Mucosa of rectum (tissue), 2 donors: Measurements from ENCODE around the gene PSRC1.

Experiments
- H3K27ac ChIP-seq, 2 donors: one replicate each; pipeline ENCODE4 v1.7.0; 2013; ENCODE audit warnings: inconsistent platforms in 2 of 2, low read depth in 2 of 2, low read length in 2 of 2
- H3K27me3 ChIP-seq, 2 donors: one replicate each; pipeline ENCODE4 v1.7.0; 2013; ENCODE audit warnings: low read length in 2 of 2; ENCODE audit not compliant: control insufficient read depth in 2 of 2, insufficient read depth in 2 of 2
- H3K36me3 ChIP-seq, 2 donors: one replicate each; pipeline ENCODE4 v1.7.0; 2013; ENCODE audit warnings: low read length in 2 of 2; ENCODE audit not compliant: control insufficient read depth in 2 of 2, insufficient read depth in 2 of 2
- H3K4me1 ChIP-seq, 2 donors: one replicate each; pipeline ENCODE4 v1.7.0; 2013; ENCODE audit warnings: low read length in 2 of 2, mild to moderate bottlenecking in 1 of 2; ENCODE audit not compliant: control insufficient read depth in 2 of 2, insufficient read depth in 2 of 2
- H3K4me3 ChIP-seq, 2 donors: one replicate each; pipeline ENCODE4 v1.7.0; 2013; ENCODE audit warnings: low read length in 2 of 2
- H3K9ac ChIP-seq, 2 donors: one replicate each; pipeline ENCODE4 v1.7.0; 2013; ENCODE audit warnings: low read length in 2 of 2, low read depth in 1 of 2, mild to moderate bottlenecking in 1 of 2
- H3K9me3 ChIP-seq, 2 donors: one replicate each; pipeline ENCODE4 v1.7.0; 2013; ENCODE audit warnings: low read length in 2 of 2; ENCODE audit not compliant: control insufficient read depth in 2 of 2
- donor health status: healthy.
- donor health status: Normal muscosa, but diverticular disease.

PSRC1 gene

DNA sequence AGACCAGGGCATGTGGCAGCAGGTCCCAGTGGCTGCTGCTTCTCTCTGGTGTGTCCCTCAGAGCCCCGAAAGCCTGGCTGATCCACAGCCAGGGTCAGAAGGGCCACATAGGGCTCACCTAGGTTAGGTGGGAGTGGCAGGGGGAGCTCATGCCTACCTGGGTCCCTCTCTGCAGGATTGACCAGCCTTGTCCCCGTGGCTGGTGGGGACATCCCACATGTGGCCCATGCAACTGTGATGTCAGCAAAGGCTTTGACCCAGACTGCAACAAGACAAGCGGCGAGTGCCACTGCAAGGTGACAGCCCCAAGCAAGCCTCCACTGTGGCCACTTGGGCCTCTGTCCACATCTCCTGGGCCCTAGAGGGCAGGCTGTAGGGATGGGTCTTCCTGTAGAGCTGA lies 17.9 kb downstream of the PSRC1 start:
- no peak overlapping the region for H3K4me3 ChIP-seq

DNA sequence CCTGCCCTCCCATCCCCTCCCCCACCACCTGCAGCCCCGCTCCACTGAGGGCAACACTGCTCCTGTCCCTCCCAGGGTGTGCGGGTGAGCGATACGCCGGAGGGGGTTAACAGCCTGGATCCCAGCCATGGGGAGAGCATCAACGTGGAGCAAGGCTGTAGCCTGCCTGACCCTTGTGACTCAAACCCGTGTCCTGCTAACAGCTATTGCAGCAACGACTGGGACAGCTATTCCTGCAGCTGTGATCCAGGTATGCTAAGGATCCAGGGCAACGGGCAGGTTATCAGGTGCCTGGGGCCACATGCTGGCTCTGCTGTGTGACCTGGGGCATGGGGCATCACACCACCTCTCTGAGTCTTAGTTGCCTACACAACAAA lies 18.6 kb downstream of the PSRC1 start:
- H3K4me1 ChIP-seq = no peaks in the 10 kb centered on the region

More for the DNA sequence above, 17.9 kb downstream of the PSRC1 start:
- H3K4me1 ChIP-seq = no peaks in the 10 kb centered on the region
- no peak overlapping the region for H3K9ac ChIP-seq
- H3K27me3 ChIP-seq = no peaks in the 10 kb centered on the region
- no peaks in the 10 kb centered on the region for H3K9me3 ChIP-seq
- H3K27ac ChIP-seq = no peak overlapping the region
- no peaks in the 10 kb centered on the region for H3K36me3 ChIP-seq

DNA sequence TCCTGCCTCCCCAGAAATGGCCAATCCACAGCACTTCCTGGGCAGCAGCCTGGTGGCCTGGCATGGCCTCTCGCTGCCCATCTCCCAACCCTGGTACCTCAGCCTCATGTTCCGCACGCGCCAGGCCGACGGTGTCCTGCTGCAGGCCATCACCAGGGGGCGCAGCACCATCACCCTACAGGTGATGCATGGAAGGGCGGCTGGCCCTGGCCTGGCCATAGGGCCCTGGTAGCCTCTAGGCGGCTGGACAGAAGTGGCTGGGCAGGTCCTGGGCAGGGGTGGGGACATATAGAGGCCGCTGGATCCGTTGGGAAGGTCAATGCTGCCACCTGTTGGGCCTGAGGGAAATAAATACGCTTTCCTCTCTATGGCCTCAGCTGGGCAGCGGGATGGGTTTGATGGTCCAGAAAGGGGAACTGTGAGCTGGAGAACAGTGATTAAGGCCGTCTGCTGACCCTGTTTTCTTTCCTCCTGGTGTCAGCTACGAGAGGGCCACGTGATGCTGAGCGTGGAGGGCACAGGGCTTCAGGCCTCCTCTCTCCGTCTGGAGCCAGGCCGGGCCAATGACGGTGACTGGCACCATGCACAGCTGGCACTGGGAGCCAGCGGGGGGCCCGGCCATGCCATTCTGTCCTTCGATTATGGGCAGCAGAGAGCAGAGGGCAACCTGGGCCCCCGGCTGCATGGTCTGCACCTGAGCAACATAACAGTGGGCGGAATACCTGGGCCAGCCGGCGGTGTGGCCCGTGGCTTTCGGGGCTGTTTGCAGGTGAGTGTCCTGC lies 19.2 kb downstream of the PSRC1 start:
- Histone ChIP-seq H3K9ac (no peak overlapping the region), H3K27me3 (no peaks in the 10 kb centered on the region), H3K4me1 (no peaks in the 10 kb centered on the region), H3K36me3 (no peaks in the 10 kb centered on the region), H3K9me3 (no peaks in the 10 kb centered on the region), H3K27ac (no peak overlapping the region), H3K4me3 (no peak overlapping the region)

More for the DNA sequence above, 18.6 kb downstream of the PSRC1 start:
- Histone ChIP-seq H3K27ac (no peak overlapping the region), H3K27me3 (no peaks in the 10 kb centered on the region), H3K9ac (no peak overlapping the region), H3K9me3 (no peaks in the 10 kb centered on the region), H3K4me3 (no peak overlapping the region), H3K36me3 (no peaks in the 10 kb centered on the region)

- H3K4me3 ChIP-seq = no peak overlapping the region
- no peaks in the 10 kb centered on the region for H3K36me3 ChIP-seq
- H3K27ac ChIP-seq = no peak overlapping the region
- H3K27me3 ChIP-seq = no peaks in the 10 kb centered on the region
- H3K4me1 ChIP-seq = no peaks in the 10 kb centered on the region
- no peaks in the 10 kb centered on the region for H3K9me3 ChIP-seq
- no peak overlapping the region for H3K9ac ChIP-seq
Observed at GRCh38 chr1:109263234-109263596, 19.7 kb downstream of the PSRC1 start.

DNA sequence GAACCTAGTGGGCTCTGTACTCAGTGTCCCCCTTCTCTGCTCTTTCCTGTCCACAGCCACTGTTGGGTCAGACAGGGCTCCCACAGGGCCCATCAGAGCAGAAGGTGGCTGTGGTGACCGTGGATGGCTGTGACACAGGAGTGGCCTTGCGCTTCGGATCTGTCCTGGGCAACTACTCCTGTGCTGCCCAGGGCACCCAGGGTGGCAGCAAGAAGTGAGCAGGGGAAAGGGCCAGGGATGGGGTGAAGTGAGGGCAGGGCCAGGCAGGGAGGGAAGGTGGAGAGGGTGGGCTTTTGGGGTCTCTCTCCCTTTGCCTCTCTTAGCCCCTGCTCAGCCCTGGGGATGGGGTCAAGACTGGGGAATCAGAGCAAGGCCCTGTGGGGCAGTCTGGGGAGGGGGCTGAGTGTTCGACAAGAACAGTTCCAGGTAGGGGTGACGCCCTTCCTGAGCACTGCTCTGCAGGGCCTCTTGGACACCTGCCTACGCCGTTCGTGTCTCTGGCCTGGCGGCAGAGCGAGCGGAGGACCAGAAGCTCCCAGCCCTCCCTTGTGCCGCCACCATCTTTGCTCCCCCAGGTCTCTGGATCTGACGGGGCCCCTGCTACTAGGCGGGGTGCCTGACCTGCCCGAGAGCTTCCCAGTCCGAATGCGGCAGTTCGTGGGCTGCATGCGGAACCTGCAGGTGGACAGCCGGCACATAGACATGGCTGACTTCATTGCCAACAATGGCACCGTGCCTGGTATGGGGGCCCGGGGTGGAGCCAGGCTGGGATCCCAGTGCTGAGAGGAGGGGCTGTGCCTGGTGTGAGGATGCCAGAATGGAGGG lies 20.5 kb downstream of the PSRC1 start:
- Histone ChIP-seq H3K27ac (no peak overlapping the region), H3K27me3 (no peaks in the 10 kb centered on the region), H3K9me3 (no peaks in the 10 kb centered on the region), H3K4me3 (no peak overlapping the region), H3K9ac (no peak overlapping the region), H3K4me1 (no peaks in the 10 kb centered on the region), H3K36me3 (no peaks in the 10 kb centered on the region)

DNA sequence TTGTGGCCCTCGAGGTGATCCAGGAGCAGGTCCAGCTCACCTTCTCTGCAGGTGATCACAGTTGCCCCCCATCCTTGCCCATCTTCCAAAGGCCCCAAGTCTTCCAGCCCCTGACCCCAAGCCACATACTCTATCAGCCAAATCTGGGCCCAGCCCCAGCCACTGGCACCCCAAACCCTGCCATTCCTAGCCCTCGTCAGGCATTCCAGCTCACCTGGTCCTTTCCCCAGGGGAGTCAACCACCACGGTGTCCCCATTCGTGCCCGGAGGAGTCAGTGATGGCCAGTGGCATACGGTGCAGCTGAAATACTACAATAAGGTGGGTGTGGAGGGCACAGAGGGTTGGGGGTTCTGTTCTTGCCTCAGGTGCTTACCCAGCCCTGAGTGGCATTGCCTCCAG lies 21.4 kb downstream of the PSRC1 start:
- no peaks in the 10 kb centered on the region for H3K27me3 ChIP-seq
- no peak overlapping the region for H3K4me3 ChIP-seq
- H3K9ac ChIP-seq = no peak overlapping the region
- H3K36me3 ChIP-seq = no peaks in the 10 kb centered on the region
- H3K4me1 ChIP-seq = no peaks in the 10 kb centered on the region
- no peaks in the 10 kb centered on the region for H3K9me3 ChIP-seq
- H3K27ac ChIP-seq = no peak overlapping the region

- H3K27ac ChIP-seq = no peak overlapping the region
- no peak overlapping the region for H3K4me3 ChIP-seq
- H3K27me3 ChIP-seq = no peaks in the 10 kb centered on the region
- H3K36me3 ChIP-seq = no peaks in the 10 kb centered on the region
- H3K9me3 ChIP-seq = no peaks in the 10 kb centered on the region
- H3K4me1 ChIP-seq = no peaks in the 10 kb centered on the region
- H3K9ac ChIP-seq = no peak overlapping the region
Observed at GRCh38 chr1:109261006-109261405, 21.9 kb downstream of the PSRC1 start.

DNA sequence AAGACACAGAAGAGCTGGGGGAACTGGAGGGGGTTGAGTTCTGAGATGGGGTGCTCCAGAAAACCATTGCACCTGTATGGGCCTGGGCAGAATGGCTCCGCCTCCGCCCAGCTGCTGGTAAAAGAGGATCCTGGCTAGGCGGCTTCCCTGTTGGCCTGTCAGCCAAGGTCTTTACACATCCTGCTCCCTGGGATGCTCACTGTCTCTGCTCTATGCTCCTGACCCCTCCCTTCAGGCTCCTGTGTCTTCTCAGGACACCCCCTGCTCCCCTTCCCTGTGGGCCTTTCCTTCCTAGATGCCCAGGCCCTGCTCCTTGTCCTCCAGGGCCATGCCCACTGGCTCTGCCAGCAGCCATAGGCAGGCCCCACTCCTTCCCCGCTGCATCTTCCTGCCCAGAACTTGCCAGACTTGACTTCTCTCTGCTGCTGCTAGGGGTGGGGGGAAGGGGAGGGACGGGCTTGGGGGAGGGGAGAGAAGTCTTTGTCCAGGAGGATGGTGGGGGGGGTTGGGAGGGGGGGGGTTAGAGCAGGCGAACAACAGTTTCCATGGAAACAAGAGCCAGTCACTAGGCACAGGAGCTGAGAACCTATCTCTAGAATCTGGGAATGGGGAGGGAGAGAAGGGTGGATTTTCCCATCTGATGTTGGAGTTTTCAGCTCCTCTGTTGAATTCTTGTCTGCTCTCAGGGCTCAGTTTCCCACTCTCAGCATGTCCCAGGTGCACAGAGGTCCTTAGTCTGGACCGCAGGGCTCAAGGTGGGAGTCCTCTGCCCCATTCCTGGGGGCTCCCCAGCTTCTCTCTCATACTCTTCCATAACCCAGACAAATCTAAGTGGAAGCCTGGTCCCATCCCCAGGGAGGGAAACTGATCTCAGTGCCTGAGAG lies 23.0 kb downstream of the PSRC1 start:
- H3K27ac ChIP-seq = no peak overlapping the region
- H3K4me1 ChIP-seq = no peaks in the 10 kb centered on the region
- H3K9me3 ChIP-seq = no peaks in the 10 kb centered on the region
- H3K9ac ChIP-seq = no peak overlapping the region
- H3K27me3 ChIP-seq = no peaks in the 10 kb centered on the region
- no peaks in the 10 kb centered on the region for H3K36me3 ChIP-seq
- no peak overlapping the region for H3K4me3 ChIP-seq

GRCh38 chr1:109258481-109259466 lies 24.2 kb downstream of the PSRC1 start:
- no peak overlapping the region for H3K4me3 ChIP-seq
- no peak overlapping the region for H3K27ac ChIP-seq
- H3K9ac ChIP-seq = no peak overlapping the region
- no peaks in the 10 kb centered on the region for H3K9me3 ChIP-seq
- no peaks in the 10 kb centered on the region for H3K27me3 ChIP-seq
- peaks cover 4% of the 10 kb centered on the region in 2 donors for H3K4me1 ChIP-seq
- H3K36me3 ChIP-seq = no peaks in the 10 kb centered on the region
